ENCODE measurements around the gene CFAP74.

CFAP74 gene

DNA sequence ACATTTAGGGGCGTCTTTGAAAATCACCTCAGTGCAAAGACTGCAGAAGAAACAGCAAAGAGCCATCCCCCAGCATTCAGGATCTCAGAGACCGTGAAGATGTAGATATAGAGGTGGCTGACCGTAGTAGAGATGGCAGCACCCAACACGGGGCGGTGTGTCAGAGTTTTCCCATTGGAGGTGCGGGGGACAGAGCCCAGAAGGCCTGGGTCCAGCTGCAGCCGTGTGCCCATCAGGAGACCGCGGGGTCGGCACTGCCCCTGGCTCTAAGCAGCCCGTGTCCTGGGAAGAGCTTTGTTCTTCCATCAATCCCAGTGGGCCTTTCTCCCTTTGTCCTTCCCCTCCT is 16.7 kb upstream of the CFAP74 start:
- no peak for FAIRE-seq

DNA sequence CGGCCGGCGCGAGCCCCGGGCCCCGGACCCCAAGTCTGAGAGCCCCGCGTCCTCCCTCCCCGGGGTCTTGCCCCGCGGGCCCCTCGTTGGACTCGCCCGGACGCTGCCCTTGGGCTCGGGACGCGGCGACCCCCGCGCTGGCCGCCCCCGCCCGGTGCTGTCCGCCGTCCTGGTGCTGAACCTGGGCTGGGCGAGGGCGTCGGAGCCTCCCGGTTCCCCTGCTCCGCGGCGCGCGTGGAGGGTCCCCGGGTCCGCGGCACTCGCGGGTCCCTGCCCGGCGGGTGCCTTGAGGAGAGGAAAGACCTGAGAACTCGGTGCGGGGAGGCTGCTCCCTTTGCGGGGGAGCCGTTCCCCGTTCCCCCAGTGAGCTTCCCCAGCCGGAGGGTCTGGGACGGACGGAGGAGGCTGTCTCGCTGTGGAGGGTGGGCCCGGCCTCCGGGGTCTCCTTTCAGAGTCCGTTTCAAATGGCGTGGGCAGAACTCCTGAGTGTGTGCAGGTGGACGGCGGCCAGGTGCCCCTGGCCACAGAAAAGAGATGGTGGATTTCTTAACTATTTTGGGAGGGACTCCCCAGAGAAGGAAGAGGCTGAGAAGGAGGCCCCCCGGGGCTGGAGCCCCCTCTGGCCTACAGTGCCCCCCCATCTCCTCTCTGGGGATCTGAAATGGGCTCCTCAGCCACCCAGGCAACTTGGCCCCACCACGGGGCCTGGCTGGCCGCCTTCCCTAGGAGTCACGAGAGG is 16.2 kb upstream of the CFAP74 start:
- FAIRE-seq, result no peak

DNA sequence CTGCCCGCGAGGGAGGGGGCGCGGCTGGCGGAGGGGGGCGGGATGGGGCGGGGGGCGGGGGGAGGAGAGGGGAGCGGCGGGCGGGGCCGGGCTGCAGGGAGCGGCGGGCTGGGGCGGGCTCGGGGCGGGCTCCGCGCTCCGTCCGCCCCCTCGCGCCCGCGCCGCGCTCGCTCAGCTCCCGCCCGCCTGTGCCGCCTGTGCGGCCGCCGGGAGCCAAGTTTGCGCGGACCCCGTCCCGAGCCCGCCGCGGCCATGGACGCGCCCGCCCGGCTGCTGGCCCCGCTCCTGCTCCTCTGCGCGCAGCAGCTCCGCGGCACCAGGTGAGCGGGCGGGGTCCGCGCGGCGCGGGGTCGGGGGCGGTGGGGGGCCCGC is 15.6 kb upstream of the CFAP74 start, which contains the start of gene GABRD:
TSS of gene GABRD (plus strand) at position 174 of the 372 bp plus-strand sequence. CDS start at position 253, 79 bp downstream.
- no peak for FAIRE-seq

DNA sequence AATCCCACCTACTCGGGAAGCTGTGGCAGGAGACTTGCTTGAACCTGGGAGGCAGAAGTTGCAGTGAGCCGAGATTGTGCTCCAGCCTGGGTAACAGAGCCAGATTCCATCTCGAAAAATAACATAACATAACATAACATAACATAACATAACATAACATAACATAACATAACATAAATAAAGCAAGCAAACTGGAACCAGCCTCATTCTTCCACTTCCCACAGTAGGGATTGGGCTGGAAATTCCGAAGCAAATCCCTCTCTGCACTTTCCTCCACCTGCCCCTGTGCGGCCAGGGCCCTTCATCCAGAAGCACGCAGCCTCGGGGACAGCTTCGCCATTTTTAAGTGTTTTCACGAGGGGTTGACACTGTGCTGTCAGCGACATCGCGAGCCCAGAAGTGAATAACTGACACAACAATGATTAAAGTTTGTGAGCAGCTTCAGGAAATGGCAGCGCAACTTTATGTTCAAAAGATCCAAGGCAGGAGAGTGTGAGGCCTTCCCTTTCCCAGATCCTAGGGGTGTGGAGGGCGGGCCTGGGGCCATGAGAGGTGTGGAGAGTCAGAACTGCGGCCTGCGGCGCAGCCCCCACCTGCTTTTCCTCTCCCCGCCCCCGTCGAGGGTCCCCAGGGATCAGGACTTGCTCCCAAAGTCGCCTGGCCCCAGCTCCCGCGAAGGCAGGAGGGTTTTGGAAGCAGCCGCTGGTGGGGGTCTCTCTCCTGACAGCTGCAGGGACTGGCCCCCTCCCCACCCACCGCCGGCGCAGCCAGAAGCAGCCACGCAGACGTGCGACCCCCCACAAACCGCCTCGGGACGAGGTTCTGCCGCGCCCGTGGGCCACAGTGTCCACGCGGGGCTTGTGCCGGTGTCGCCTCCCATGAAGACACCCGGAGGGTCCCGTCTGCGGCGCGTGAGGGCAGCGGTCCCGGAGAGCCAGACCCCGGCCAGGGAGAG is 14.9 kb upstream of the CFAP74 start:
- FAIRE-seq, result no peak

DNA sequence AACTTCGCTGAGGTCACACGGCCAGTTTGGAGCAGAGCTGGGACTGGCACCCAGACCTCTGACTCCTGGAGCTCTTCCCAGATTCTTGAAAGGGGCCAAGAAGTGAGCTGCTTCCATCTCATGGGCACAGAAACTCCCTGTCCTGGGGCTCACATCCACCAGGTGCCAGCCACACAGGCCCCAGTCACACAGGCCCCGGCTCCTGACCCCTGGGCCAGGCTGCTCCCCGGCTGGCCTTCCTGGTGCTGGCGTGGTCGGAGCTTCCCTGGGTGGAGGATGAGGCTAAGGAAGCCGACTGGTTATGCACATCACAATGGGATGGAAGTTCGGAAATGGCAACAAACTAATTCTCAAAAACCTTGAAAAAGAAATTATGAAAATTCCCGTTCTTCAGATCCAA is 12.5 kb upstream of the CFAP74 start:
- FAIRE-seq, result no peak

DNA sequence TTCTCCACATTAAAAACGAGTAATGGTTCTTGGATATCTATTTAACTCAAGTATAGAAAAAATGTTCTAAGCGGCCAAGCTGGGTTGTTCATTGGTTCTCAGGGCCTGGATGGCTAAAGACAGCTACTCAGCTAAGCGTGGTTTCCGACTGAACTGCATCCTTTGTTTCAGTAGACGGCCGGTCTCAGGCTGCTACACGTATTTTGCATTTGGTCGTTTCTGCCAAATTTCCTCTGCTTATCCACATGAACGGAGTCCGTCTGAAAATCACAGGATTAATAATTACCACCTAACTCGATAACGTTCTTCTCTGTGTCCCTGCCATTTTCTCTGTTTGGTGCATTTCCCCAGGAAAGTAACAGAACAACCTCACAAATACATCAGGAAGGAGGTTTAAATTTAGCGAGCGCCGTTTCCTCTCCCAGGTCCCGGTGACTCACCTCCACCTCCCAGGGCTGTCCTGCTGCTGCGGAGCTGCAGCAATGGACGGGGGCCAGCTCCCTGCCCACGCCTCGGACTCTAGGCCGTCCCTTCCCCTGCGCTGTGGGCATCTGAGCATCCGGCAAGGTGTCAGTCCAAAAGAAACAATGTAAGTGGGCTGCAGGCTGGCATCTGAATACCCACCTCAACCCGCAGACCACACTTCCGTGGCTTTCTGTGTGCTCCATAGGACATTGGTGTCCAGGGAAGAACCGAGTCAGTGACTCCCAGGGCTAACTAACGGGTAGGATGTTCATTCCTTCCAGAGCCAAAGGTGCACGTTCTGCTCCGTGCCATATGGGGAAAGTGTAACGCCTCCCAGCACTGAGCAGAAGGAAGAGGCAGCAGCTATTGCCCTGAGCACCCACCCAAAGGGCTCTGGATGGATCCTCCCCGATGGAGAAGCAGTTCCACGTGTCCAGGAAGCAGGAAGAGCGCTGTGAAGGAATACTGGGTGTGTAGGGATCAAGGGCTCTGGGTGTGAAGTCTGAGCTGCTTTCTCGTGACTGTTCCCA is 11.5 kb upstream of the CFAP74 start:
- FAIRE-seq, result no peak

DNA sequence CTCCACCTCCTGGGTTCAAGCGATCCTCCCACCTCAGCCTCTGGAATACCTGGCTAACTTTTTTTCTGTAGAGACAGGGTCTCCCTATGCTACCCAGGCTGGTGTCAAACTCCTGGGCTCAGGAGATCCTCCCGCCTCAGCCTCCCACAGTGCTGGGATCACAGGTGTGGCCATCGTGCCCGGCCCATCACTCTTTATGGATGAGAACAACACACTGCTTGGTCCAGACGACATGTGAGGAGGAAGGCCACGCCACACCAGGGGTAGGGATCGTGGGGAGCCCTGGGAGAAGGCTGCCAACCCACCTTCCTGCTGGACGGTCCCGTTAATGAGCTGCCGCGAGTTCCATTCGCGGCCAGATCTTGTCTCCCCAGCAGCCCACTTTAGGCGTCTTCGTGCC is 10.6 kb upstream of the CFAP74 start:
- no peak for FAIRE-seq

DNA sequence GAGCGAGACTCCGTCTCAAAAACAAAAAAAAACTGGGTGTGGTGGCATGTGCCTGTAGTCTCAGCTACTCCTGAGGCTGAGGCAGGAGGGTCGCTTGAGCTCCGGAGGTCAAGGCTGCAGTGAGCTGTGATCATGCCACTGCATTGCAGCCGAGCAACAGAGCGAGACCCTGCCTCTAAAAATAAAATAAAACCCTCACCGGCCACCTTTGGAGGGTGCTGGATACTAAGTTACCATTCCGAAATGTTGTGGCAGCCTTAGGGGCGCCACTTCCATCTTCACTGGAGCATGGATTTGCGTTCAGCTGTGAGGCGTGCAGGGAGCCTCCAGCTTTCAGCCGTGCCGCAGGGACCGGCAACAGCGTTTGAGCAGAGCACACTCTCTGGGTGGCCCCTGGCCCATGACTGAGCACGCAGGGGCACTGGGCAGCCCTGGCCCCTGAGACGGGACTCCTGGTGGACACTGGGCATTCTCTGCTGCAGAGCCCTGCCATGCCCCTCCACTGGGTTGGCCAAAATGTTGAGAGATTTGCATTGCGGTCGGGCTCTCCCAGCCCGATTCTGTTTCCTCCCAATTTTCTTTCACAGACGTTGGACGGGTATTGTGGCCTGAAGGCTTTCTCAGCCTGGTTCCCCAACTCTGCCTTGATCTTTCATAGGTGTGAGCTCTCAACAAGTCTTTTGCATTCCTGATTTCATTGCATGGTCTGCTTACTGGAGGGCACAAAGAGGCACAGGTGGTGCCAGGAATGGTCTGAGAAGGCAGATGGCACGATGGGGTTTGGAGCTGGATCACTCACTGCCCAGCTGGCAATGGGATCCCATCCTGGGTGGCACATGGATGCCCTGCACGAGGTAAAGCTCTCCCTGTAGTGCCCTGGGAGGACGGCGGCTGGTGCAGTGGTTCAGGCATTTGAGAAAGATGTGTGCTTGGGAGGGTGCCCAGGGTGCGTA is 5.8 kb upstream of the CFAP74 start:
- no peak for FAIRE-seq

DNA sequence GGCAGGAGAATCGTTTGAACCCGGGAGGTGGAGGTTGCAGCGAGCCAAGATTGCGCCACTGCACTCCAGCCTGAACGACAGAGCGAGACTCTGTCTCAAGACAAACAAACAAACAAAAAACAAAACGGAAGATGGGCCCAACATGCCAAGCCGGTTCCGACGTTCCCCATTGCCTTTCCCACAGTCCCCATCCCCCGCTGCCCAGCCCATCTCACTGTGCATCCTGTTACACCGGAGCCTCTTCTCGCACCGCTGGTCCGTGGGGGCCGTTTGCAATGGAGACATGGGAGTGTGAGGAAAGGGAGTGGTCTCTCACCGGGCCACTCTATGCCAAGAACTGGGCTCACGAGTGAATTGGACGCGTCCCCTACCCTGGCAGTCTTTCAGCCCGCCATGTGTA is 1.3 kb upstream of the CFAP74 start:
- no peak for FAIRE-seq

DNA sequence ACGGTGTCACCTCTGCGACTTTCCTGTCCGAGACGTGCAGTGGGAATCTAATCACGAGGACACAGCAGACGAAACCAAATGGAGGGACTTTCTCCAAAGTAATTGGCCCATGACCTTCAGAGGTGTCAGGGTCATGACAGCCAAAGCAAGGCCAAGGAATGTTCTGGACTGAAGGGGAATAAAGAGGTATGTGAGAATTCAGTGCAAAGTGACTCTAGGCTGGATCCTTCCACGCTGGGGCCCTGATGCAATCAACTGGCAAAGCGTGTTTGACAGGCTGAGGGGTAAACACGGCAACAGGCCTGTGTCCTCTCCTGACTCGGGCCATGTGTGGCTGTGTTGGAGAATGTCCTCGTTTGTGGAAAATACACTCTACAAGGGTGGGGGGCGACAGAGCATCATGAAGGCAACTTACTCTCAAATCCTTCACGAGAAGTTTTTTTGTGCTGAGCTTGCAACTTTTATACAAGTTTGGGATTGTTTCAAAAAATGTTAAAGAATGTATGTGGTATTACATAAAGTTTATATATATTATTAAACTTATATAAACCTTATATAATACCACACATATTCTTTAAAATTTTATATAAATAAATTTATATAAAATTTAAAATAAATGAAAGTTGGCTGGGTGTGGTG is 1.7 kb downstream of the CFAP74 start:
- FAIRE-seq, result no peak

DNA sequence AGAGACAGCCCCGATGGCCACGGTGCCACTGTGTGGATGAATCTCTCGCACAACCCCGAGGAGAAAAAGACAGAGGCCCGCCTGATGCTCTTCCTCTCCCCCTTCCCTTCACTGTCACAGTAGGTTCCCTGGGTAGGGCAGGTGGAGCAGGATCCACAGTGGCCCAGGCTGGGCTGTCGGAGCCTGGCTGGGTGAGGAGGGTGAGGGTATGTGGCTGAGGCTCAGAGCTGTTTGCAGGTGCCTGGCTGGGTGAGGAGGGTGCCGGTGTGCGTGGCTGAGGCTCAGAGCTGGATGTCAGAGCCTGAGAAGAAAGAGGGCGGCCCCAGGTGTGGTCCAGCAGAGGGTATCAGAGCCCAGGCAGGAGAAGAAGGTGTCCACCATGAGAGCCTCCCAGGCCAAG is 2.7 kb downstream of the CFAP74 start:
- no peak for FAIRE-seq

DNA sequence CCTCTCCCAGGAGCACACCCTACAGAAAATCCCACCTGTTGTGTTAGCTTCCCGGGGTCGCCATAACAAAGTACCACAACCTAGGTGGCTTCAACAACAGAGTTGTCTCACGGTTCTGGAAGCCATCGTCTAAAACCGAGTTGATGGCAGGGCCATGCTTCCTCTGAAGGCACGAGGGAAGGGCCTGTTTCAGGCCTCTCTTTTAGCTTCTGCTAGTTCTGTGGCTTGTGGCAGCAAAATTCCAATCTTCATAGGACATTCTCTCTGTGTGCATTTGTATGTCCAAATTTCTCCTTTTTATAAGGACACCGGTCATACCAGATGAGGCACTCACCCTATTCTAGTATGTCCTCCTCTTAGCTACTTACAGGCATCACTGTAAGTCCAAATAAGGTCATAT is 3.2 kb downstream of the CFAP74 start:
- FAIRE-seq, result no peak

DNA sequence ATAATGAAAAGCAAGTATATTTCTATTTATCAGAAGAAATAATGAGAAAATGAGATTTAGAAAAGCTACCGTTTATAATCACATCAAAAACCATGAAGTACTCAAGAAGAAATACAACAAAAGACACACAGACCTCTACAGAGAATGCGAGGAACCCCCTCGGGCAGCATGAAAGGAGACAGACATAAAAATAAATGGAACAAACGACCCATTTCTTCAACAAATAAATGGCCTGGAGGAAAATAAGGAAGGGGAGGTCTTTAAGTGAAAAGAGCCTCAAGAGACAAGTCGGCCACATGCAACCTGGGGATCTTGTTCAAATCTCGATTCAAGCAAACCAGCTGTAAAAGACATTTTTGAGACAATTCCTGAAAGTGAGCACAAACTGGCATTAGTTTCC is 6.0 kb downstream of the CFAP74 start:
- FAIRE-seq, result no peak

DNA sequence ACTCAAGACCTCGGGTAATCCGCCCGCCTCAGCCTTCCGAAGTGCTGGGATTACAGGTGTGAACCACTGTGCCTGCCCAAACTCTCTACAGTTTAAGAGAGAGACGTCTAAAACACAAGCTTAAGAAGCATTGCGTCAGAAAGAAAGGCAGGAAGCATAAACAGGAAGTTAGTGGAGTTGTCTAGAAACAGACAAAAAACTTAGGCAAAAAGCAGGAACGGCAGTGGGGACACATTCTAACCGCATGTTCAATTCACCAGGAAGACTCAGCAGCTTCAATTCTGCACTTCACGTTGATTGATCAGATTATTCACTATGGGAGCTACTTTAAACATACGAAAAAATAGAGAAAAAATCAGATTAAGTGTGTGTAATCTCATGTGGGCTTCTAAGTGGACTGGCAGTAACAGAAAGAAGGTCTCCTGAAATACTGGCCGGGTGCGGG is 7.4 kb downstream of the CFAP74 start:
- no peak for FAIRE-seq

DNA sequence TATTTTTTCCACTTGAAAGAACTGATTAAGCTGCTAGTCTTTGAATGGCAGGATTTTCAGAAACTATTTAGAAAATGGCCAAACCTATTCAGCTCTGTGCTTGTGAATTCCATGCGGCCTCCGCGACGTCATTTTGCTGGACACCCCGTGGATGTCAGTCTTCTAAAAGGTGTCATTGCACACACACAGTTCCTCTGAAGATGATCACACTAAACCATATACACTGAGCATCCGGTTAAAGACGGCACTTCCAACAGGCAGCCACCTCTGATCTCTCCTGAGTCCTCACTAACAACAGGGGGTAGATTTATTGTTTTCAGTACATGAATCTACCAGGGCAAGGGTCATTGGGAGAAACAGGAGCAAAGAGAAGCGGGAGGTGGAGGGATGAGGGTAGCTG is 9.1 kb downstream of the CFAP74 start:
- FAIRE-seq, result no peak

DNA sequence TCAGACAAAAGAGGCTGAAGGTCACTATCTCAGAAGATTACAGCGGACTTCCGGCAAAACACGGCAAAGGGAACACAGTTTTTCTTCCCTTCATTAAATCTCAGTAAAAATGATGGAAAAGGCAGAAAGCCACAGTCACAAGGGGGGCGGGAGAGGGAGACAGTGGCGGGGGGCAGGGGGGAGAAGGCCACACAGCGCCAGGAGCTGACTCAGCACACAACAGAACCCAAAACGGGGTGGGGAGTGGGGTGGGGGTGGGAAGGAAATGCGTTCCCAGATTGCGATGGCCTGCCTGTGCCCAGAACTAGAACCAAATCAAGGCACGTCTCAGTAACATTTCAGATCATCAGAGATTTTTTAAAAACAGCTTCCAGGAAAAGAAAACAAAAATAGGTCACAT is 13.4 kb downstream of the CFAP74 start:
- no peak for FAIRE-seq

DNA sequence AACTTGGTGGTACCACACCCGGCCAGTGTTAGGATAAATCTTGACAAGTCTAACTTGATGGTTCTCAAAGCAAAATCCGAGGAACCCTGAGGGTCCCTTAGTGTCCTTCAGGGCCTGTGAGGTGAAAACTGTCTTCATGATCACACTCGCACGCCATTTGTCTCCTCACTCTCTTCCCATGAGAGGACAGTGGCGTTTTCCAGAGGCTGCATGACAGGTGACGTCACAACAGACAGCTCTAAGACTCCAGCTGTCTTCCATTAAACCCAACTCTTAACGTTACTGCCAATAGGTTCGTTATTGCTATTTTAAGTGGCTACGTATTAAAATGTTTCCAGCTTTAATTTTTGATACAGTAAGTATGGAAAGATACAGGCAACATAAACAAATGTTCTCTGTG is 13.8 kb downstream of the CFAP74 start:
- no peak for FAIRE-seq

DNA sequence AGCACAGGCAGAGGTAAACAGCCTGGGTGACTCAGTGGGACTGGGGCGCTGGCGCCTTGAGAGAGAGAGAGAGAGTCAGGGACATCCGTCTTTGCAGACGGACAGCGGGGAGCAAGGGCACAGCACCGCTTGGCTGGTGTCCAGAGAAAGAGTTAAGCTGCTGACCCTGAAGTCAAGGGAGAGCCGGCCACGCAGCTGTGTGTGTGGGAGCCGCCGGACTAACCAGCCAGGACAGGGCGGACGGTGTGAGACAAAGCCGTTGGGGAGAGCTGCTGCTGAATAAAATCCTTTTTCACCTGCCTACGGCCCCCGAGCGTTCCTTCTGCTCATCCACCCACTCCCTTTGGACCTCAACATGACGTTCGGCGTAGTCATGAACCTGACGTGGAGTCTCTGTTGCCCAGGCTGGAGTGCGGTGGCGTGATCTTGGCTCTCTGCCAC is 14.5 kb downstream of the CFAP74 start:
- no peak for FAIRE-seq

DNA sequence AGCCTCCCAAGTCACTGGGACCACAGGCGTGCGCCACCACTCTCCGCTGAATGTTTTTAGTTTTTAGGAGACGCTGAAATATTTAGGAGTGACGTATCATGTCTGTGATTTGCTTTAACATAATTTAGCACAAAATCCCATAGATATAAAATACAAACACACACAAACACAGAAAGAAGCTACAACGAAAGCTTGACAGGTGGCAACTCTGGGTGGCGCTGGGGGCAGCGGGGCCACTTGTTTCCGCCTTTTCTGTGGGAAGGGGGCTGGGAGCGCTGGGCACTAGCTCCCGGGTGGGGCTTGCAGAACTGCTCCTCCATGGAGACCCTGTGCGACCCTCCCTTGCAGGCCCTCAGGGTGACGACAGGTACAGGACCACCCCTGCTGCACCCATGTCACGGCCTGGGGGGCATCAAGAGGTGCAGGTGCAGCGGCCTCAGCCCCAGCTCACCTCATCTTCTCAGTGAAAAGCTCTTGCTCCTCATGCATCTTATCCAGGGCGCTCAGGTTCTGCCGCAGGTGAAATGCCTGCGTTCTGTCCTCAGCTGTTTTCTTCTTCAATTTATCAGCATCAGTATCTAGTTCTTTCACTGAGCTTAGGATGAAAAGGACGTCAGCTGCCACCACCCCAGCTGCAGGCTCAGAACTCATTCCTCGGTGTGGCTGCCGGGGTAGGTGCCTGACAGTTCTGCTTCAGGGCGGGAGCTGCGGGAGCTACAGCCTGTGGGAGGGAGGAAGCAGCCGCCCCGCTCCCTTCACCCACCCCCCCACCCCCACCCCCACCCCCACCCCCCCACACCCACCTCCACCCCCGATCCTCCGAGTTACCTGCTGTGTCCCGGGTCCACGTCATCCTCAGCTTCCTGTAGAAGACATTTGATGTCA is 15.3 kb downstream of the CFAP74 start:
- FAIRE-seq, result no peak

DNA sequence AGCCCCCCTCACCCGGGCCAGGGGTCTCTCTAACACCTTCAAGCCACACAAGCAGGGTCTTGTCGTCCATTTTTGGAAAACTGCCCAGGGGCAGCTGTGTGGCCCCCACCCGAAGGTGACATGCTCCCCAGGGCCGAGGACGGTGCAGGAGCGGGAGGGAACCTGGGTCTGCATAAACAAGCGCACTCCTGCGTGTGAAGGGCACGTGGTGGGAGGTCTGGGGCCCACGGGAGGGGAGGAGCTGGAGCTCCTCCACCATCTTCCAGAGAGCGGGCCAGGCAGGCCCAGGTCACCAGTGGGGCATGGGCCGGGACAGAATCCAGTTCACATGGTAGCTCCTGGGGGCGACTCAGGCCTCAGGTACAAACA is 16.5 kb downstream of the CFAP74 start:
- FAIRE-seq, result no peak

All from colon (tissue), 2 donors.